ENCODE data around the gene ZNF362.
A peak's percentile ranks its signal among the peaks of the same experiment; 100 is the strongest.

The ZNF362 gene

DNA sequence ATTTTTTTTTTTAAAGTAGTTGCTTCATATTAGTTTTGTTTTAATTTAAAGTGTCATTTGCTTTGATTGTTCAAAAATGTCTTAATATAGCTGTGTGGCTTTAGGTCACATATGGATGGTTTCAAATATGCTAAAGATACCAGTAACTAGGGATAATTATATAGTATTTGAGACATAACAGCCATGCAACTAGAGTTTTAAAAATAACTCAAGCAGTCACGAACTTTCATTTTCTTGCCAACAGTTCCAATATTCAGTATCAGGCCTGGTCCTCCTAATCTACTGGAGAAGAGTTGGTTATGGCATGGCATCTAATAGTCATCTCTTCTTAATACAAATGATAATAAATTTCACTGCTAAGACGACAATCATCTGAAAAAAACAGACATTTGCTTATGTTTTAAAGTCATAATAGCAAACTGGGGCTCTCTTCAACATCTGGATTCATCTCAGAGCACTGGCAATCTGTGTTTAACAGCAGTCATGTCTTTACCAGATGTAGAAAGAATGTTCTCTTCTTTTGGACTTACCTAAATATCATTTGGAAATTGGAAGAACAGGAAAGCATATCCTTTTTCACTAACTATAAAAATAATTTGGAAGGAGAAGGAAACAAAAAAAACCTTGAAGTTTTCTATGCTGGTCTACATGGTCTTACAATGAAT is 88.7 kb downstream of the ZNF362 start:
- Histone ChIP-seq H3K9me3 (ENCODE audit: severe bottlenecking) (no peaks in the 10 kb centered on the region), H3K36me3 (peaks cover 85% of the 10 kb centered on the region), H3K27me3 (ENCODE audit: insufficient read depth, low read depth, severe bottlenecking) (no peaks in the 10 kb centered on the region), H3K4me3 (ENCODE audit: low read depth, low read length) (no peak overlapping the region), H3K27ac (no peak overlapping the region; the same call in 1 of the 2 replicates)
- no peak for TF ChIP-seq CTCF (IDR thresholded peaks at IDR 0.05; ENCODE audit: low read depth, low read length)
- no peak for DNase-seq

DNA sequence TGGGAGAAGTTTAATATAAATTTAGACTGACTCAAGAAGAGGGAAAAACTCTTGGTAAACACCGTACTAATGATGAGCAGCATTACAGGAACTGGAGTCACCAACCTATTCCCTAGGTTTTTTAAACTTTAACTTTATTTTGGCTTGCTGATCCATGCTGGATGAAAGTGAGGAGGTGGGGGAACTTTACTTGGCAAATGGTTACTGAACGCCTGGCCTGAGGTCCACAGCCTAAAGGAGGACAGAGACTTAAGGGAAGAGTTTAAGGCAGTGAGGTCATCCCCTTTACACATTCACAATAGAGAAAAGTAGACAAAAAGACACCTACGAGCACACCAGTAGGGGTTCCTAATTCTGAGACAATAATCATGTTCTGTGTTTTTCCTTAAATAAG is 90.2 kb downstream of the ZNF362 start:
- DNase-seq = no peak
- Histone ChIP-seq H3K27me3 (ENCODE audit: insufficient read depth, low read depth, severe bottlenecking) (no peaks in the 10 kb centered on the region), H3K27ac (peak overlapping the region; percentile 95), H3K36me3 (peaks cover 77% of the 10 kb centered on the region), H3K9me3 (ENCODE audit: severe bottlenecking) (peaks cover 2% of the 10 kb centered on the region), H3K4me3 (ENCODE audit: low read depth, low read length) (peak overlapping the region; percentile 97)
- no peak for TF ChIP-seq CTCF (IDR thresholded peaks at IDR 0.05; ENCODE audit: low read depth, low read length)

- Histone ChIP-seq H3K27me3 (ENCODE audit: insufficient read depth, low read depth, severe bottlenecking) (no peaks in the 10 kb centered on the region), H3K27ac (peak overlapping the region; percentile 95), H3K4me3 (ENCODE audit: low read depth, low read length) (peak overlapping the region; percentile 97), H3K9me3 (ENCODE audit: severe bottlenecking) (peaks cover 2% of the 10 kb centered on the region), H3K36me3 (peaks cover 71% of the 10 kb centered on the region)
- DNase-seq = no peak
- no peak for TF ChIP-seq CTCF (IDR thresholded peaks at IDR 0.05; ENCODE audit: low read depth, low read length)
Measured at GRCh38 chr1:33346927-33347649, 90.8 kb downstream of the ZNF362 start.

- peak overlapping the region; percentile 97 for H3K4me3 ChIP-seq (ENCODE audit: low read depth, low read length)
- no peak for TF ChIP-seq CTCF (IDR thresholded peaks at IDR 0.05; ENCODE audit: low read depth, low read length)
- peaks cover 2% of the 10 kb centered on the region for H3K9me3 ChIP-seq (ENCODE audit: severe bottlenecking)
- DNase-seq = no peak
- no peaks in the 10 kb centered on the region for H3K27me3 ChIP-seq (ENCODE audit: insufficient read depth, low read depth, severe bottlenecking)
- H3K27ac ChIP-seq = peak overlapping the region; percentile 95
- peaks cover 70% of the 10 kb centered on the region for H3K36me3 ChIP-seq
Measured at GRCh38 chr1:33347650-33347992, 91.3 kb downstream of the ZNF362 start.

GRCh38 chr1:33348194-33348593 is 91.9 kb downstream of the ZNF362 start:
- Histone ChIP-seq H3K27me3 (ENCODE audit: insufficient read depth, low read depth, severe bottlenecking) (no peaks in the 10 kb centered on the region), H3K36me3 (peaks cover 68% of the 10 kb centered on the region), H3K4me3 (ENCODE audit: low read depth, low read length) (peak overlapping the region; percentile 97)

More at GRCh38 chr1:33348194-33348593, 91.9 kb downstream of the ZNF362 start:
- TF ChIP-seq CTCF (IDR thresholded peaks at IDR 0.05; ENCODE audit: low read depth, low read length) = no peak
- H3K27ac ChIP-seq = peak overlapping the region; percentile 95
- DNase-seq = no peak
- peaks cover 2% of the 10 kb centered on the region for H3K9me3 ChIP-seq (ENCODE audit: severe bottlenecking)
